CD4-positive, alpha-beta T cell (primary cell): ENCODE measurements around the gene MYT1. TPM values are rescaled to one million over a fixed set of nuclear protein-coding genes. Genes with fewer than 3 reads are reported as not detected.
"Not testable (repeated sequence)": the region's sequence is repeated elsewhere in the genome, so short reads cannot be mapped to it uniquely, and the experiment has no call there.

ENCODE experiments used
- ATAC-seq: fragments of 200-7000 bp; cut with Tn5 transposase; one replicate; pipeline ENCODE4 v1.10.0; 2022; ENCODE audit warnings: mild to moderate bottlenecking; ENCODE audit not compliant: poor library complexity
- CTCF ChIA-PET: fragments of 350-600 bp; sonication (Branson Sonifier 250); formaldehyde crosslinking; loops from one replicate; lab custom pipeline; 2021; ENCODE audit warnings: antibody characterized with exemption, inconsistent platforms; lab: Charles Lee
- POLR2A ChIA-PET: fragments of 350-600 bp; sonication (Branson Sonifier 250); formaldehyde crosslinking; loops from one replicate; lab custom pipeline; 2021; ENCODE audit warnings: antibody characterized with exemption, inconsistent platforms; lab: Charles Lee
- DNase-seq, 14 experiments: peaks; one replicate each; pipeline ENCODE4 v3.0.0-alpha.2; 2013 to 2020; ENCODE audit warnings: mixed read lengths in 2 of 14
- H3K27ac ChIP-seq, 2 donors: one replicate each; pipeline versions ENCODE4 v1.5.1 to v1.7.0; 2013; ENCODE audit warnings: low read length in 2 of 2, low read depth in 1 of 2, mild to moderate bottlenecking in 1 of 2
- H3K27me3 ChIP-seq, 2 experiments: 1 replicate in 1 of 2; 2 replicates in 1 of 2; pipeline versions ENCODE4 v1.6.1 to v1.7.0; 2013; ENCODE audit warnings: low read length in 2 of 2, control low read depth in 1 of 2, mild to moderate bottlenecking in 1 of 2, moderate library complexity in 1 of 2; ENCODE audit not compliant: insufficient read depth in 2 of 2, control insufficient read depth in 1 of 2
- H3K36me3 ChIP-seq: one replicate; pipeline ENCODE4 v1.6.1; 2013; ENCODE audit warnings: low read length, control low read depth; ENCODE audit not compliant: insufficient read depth
- H3K4me1 ChIP-seq: one replicate; pipeline ENCODE4 v1.6.1; 2013; ENCODE audit warnings: low read length, control low read depth; ENCODE audit not compliant: insufficient read depth
- H3K4me3 ChIP-seq: one replicate; pipeline ENCODE4 v1.5.1; 2013; ENCODE audit warnings: mild to moderate bottlenecking, low read length, moderate library complexity
- H3K9me3 ChIP-seq, 2 experiments: 1 replicate in 1 of 2; 2 replicates in 1 of 2; pipeline versions ENCODE4 v1.6.1 to v1.7.0; 2013; ENCODE audit warnings: low read length in 2 of 2, mild to moderate bottlenecking in 2 of 2, control low read depth in 1 of 2, moderate library complexity in 1 of 2; ENCODE audit not compliant: control insufficient read depth in 1 of 2, insufficient read depth in 1 of 2
- H3K27ac Mint-ChIP-seq: one replicate; pipeline ENCODE4 v1.8.0; 2020; ENCODE audit warnings: mixed read lengths
- H3K27me3 Mint-ChIP-seq: one replicate; pipeline ENCODE4 v1.8.0; 2021; ENCODE audit warnings: mixed read lengths
- H3K36me3 Mint-ChIP-seq: one replicate; pipeline ENCODE4 v1.8.0; 2021; ENCODE audit warnings: low read depth, mixed read lengths
- H3K4me1 Mint-ChIP-seq: one replicate; pipeline ENCODE4 v1.8.0; 2021; ENCODE audit warnings: low read depth, mixed read lengths
- H3K4me3 Mint-ChIP-seq: one replicate; pipeline ENCODE4 v1.8.0; 2020; ENCODE audit warnings: mild to moderate bottlenecking, mixed read lengths
- H3K9me3 Mint-ChIP-seq: one replicate; pipeline ENCODE4 v1.8.0; 2020; ENCODE audit warnings: mixed read lengths
- intact Hi-C, 2 experiments: fragments of 100-400 bp; cut with DNase I in 1 of 2; cut with micrococcal nuclease in 1 of 2; formaldehyde crosslinking; loops; one replicate each; pipeline versions ENCODE4 v1.15.1 to v1.9.0; 2023 to 2025; cut with DNase I, micrococcal nuclease
- total RNA-seq, 174 experiments: library from RNA in 2 of 174; stranded (reverse) in 2 of 174; gene quantifications; one replicate each; pipeline ENCODE4 v1.2.3 and lab custom pipeline; 2021 to 2026
- TF ChIP-seq, protein P1 (sequence below): fragments of 200-600 bp; IDR thresholded peaks from one replicate; pipeline ENCODE4 v1.8.0; 2022; ENCODE audit warnings: antibody characterized with exemption, mild to moderate bottlenecking

MYT1 gene
- total RNA-seq, 2 experiments from 2014 or later = 1.0 TPM; not detected in 1

DNA sequence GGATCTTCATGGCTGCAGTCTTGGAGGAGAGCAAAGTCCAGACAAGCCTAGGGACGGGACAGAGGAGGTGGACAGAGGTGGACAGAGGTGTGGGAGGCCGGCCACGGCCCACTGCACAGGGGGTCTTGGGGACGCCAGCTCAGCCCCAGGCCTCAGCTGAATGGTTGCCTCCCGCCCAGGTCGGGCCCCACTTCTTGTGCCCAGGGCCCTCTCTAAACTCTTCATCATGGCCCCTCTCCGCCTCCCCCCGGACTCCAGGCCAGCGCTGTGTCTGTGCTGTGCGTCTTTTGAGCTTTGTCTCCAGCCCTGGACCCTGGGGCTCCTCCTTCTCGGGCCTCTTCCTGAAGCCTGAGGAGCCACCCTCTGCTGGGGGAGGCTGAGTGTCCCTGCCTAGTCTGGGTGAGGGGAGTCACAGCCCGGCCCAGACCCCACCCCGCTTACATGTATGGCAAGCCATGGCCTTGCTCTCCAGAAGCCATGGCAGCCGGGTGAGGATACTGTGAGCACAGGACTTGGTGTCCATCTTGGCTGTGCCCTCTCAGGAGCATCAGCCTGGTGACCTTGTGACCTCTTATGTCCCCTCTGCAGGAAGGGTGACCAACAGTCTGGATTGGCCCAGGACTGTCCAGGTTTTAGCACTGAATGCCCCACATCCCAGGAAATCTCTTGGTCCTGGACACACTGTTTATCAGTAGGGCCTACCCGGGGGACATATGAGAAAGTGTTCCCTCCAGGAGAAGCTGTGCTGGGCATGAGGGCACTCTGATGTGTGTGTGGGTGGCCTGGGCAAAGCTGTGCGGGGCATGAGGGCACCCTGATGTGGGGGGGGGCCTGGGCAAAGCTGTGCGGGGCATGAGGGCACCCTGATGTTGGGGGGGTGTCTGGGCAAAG lies 47.5 kb upstream of the MYT1 start:
- ATAC-seq (no peak), DNase-seq (peak in 1 of 14 experiments; percentile 26)
- no peak overlapping the region for H3K27ac ChIP-seq
- peaks cover 2 to 6% of the 10 kb centered on the region in 2 experiments for H3K27me3 ChIP-seq
- H3K36me3 ChIP-seq = no peaks in the 10 kb centered on the region
- CTCF ChIA-PET = no interaction called here
- intact Hi-C loops = no loop called here
- Mint-ChIP-seq H3K4me1 (peaks cover 9% of the 10 kb centered on the region), H3K9me3 (no peaks in the 10 kb centered on the region), H3K27ac (no peak overlapping the region), H3K4me3 (no peak overlapping the region), H3K36me3 (no peaks in the 10 kb centered on the region), H3K27me3 (peaks cover 5% of the 10 kb centered on the region)
- no peaks in the 10 kb centered on the region for H3K9me3 ChIP-seq
- H3K4me1 ChIP-seq = peaks cover 13% of the 10 kb centered on the region
- no peak overlapping the region for H3K4me3 ChIP-seq
- TF ChIP-seq, protein P1, sequence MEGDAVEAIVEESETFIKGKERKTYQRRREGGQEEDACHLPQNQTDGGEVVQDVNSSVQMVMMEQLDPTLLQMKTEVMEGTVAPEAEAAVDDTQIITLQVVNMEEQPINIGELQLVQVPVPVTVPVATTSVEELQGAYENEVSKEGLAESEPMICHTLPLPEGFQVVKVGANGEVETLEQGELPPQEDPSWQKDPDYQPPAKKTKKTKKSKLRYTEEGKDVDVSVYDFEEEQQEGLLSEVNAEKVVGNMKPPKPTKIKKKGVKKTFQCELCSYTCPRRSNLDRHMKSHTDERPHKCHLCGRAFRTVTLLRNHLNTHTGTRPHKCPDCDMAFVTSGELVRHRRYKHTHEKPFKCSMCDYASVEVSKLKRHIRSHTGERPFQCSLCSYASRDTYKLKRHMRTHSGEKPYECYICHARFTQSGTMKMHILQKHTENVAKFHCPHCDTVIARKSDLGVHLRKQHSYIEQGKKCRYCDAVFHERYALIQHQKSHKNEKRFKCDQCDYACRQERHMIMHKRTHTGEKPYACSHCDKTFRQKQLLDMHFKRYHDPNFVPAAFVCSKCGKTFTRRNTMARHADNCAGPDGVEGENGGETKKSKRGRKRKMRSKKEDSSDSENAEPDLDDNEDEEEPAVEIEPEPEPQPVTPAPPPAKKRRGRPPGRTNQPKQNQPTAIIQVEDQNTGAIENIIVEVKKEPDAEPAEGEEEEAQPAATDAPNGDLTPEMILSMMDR = no peak
- POLR2A ChIA-PET = no interaction called here

DNA sequence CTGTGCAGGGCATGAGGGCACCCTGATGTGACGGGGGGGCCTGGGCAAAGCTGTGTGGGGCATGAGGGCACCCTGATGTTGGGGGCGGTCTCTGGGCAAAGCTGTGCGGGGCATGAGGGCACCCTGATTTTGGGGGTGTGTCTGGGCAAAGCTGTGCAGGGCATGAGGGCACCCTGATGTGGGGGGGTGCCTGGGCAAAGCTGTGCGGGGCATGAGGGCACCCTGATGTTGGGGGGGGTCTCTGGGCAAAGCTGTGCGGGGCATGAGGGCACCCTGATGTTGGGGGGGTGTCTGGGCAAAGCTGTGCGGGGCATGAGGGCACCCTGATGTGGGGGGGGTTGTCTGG lies 46.8 kb upstream of the MYT1 start:
- H3K4me3 Mint-ChIP-seq, ATAC-seq, POLR2A ChIA-PET, H3K27ac ChIP-seq, intact Hi-C loops, H3K36me3 Mint-ChIP-seq, H3K9me3 ChIP-seq, H3K27me3 Mint-ChIP-seq, H3K4me1 Mint-ChIP-seq, H3K36me3 ChIP-seq, H3K27me3 ChIP-seq, H3K9me3 Mint-ChIP-seq, DNase-seq, CTCF ChIA-PET, H3K4me3 ChIP-seq, H3K27ac Mint-ChIP-seq: not testable (repeated sequence)
- peaks cover 13% of the 10 kb centered on the region for H3K4me1 ChIP-seq

GRCh38 chr20:64119301-64119680 lies 45.0 kb upstream of the MYT1 start:
- Mint-ChIP-seq H3K4me3 (no peak overlapping the region), H3K9me3 (no peaks in the 10 kb centered on the region), H3K4me1 (peaks cover 9% of the 10 kb centered on the region), H3K27ac (no peak overlapping the region), H3K27me3 (peaks cover 7% of the 10 kb centered on the region), H3K36me3 (no peaks in the 10 kb centered on the region)
- ATAC-seq (no peak), DNase-seq (peak in 1 of 14 experiments; percentile 20)
- Histone ChIP-seq H3K4me3 (no peak overlapping the region), H3K27ac (no peak overlapping the region), H3K27me3 (peaks cover 7% of the 10 kb centered on the region in 2 experiments), H3K36me3 (no peaks in the 10 kb centered on the region), H3K9me3 (no peaks in the 10 kb centered on the region), H3K4me1 (peaks cover 13% of the 10 kb centered on the region)
- ChIA-PET POLR2A (interaction anchor here (1.6 to 1.9 kb wide), 2 partner anchors 36 to 41 kb away, joined by 8 to 13 read pairs; partner anchors contain the start of genes OPRL1 and RGS19), CTCF (interaction anchor here (2.1 kb wide), 1 partner anchor 139 kb away, joined by 14 read pairs; the partner anchor contains the start of genes PRPF6 and SAMD10)
- TF ChIP-seq, protein P1 = no peak
- intact Hi-C loops = no loop called here
